T-helper 2 cell treated with Interferon-gamma antibody and Interleukin-4, amounts not matched to agents 100 ng/mL and 5 ng/mL, for 36 hours (primary cell): ENCODE results near the gene BRD3. TPM values are rescaled to one million over a fixed set of nuclear protein-coding genes. Genes with fewer than 3 reads are reported as not detected.
"Not testable (repeated sequence)": the region's sequence is repeated elsewhere in the genome, so short reads cannot be mapped to it uniquely, and the experiment has no call there.

Source experiments
- intact Hi-C: fragments of 100-400 bp; cut with micrococcal nuclease; formaldehyde crosslinking; loops from one replicate; pipeline ENCODE4 v1.15.1; 2023
- total RNA-seq: library from RNA; stranded (reverse); gene quantifications from 2 replicates; pipeline ENCODE4 v1.2.3, GENCODE V29; 2022

The BRD3 gene
- total RNA-seq, 1 donor from 2014 or later, result 37.9 TPM

- intact Hi-C loops, result no loop called here
Measured at GRCh38 chr9:133995012-133995896, 72.6 kb downstream of the BRD3 start.

- intact Hi-C loops, result loop anchor here (1.0 kb wide), 3 partner anchors 31 to 212 kb away; partner anchors contain the start of gene BRD3OS
Measured at GRCh38 chr9:133994353-133995011, 73.3 kb downstream of the BRD3 start.

- intact Hi-C loops, result loop anchor here (1.0 kb wide), 3 partner anchors 32 to 211 kb away; partner anchors contain the start of gene BRD3OS
Measured at GRCh38 chr9:133993635-133994253, 74.1 kb downstream of the BRD3 start.

GRCh38 chr9:133992780-133993634 is 74.8 kb downstream of the BRD3 start:
- intact Hi-C loops, result loop anchor here (1.0 kb wide), 1 partner anchor 75 kb away; the partner anchor contains the start of gene BRD3

- intact Hi-C loops, result loop anchor here (1.0 kb wide), 1 partner anchor 76 kb away; the partner anchor contains the start of gene BRD3
Measured at GRCh38 chr9:133991964-133992779, 75.7 kb downstream of the BRD3 start, which contains the start of gene VAV2. Gene VAV2 (minus strand): TSS chr9:133992324. CDS start chr9:133992278, 46 bp downstream.

GRCh38 chr9:133991214-133991921 is 76.5 kb downstream of the BRD3 start:
- intact Hi-C loops, result no loop called here

- intact Hi-C loops, result no loop called here
Measured at GRCh38 chr9:133990366-133991213, 77.2 kb downstream of the BRD3 start.

- intact Hi-C loops, result no loop called here
Measured at GRCh38 chr9:133989625-133990365, 78.0 kb downstream of the BRD3 start.

GRCh38 chr9:133988771-133989170 is 79.1 kb downstream of the BRD3 start:
- intact Hi-C loops, result not testable (repeated sequence)

- intact Hi-C loops, result no loop called here
Measured at GRCh38 chr9:133987946-133988665, 79.7 kb downstream of the BRD3 start.

- intact Hi-C loops, result no loop called here
Measured at GRCh38 chr9:133987446-133987788, 80.4 kb downstream of the BRD3 start.

- intact Hi-C loops, result no loop called here
Measured at GRCh38 chr9:133986774-133987445, 80.9 kb downstream of the BRD3 start.

GRCh38 chr9:133986061-133986460 is 81.8 kb downstream of the BRD3 start:
- intact Hi-C loops, result no loop called here

- intact Hi-C loops, result no loop called here
Measured at GRCh38 chr9:133982971-133983720, 84.7 kb downstream of the BRD3 start.

GRCh38 chr9:133981958-133982681 is 85.7 kb downstream of the BRD3 start:
- intact Hi-C loops, result no loop called here
